Activated T-cell treated with anti-CD3 and anti-CD28 coated beads, Interleukin-2, amount 50 U/mL, for 72 hours (primary cell): ENCODE measurements around the gene PGGHG. TPM values are rescaled to one million over a fixed set of nuclear protein-coding genes. Genes with fewer than 3 reads are reported as not detected.

Experiments
- ATAC-seq, 2 donors: fragments of 150-1000 bp; cut with Tn5 transposase; replicated peaks in 1 of 2; 2 replicates each; pipeline ENCODE4 v1.10.0; 2021; ENCODE audit warnings: moderate library complexity in 2 of 2, mild to moderate bottlenecking in 1 of 2
- DNase-seq, 2 donors: peaks; one replicate each; pipeline ENCODE4 v3.0.0; 2021 to 2022; ENCODE audit warnings: mixed read lengths in 1 of 2
- H3K27ac Mint-ChIP-seq: one replicate; pipeline ENCODE4 v1.8.0; 2022; ENCODE audit warnings: mild to moderate bottlenecking, moderate library complexity, mixed read lengths
- H3K27me3 Mint-ChIP-seq: one replicate; pipeline ENCODE4 v1.8.0; 2022; ENCODE audit warnings: low read depth, mixed read lengths
- H3K36me3 Mint-ChIP-seq, 2 donors: one replicate each; pipeline ENCODE4 v1.8.0; 2022; ENCODE audit warnings: mixed read lengths in 2 of 2, mild to moderate bottlenecking in 1 of 2; ENCODE audit not compliant: insufficient read depth in 2 of 2
- H3K4me1 Mint-ChIP-seq: one replicate; pipeline ENCODE4 v1.8.0; 2022; ENCODE audit warnings: low read depth, mixed read lengths
- H3K4me3 Mint-ChIP-seq, 2 donors: one replicate each; pipeline ENCODE4 v1.8.0; 2022; ENCODE audit warnings: mild to moderate bottlenecking in 2 of 2, mixed read lengths in 2 of 2, moderate library complexity in 2 of 2
- H3K9me3 Mint-ChIP-seq, 2 donors: one replicate each; pipeline ENCODE4 v1.8.0; 2022; ENCODE audit warnings: mixed read lengths in 2 of 2
- total RNA-seq, 2 donors: library from RNA; stranded (reverse); gene quantifications; one replicate each; pipeline ENCODE4 v1.2.3, GENCODE V29; 2022

PGGHG gene
- total RNA-seq, 2 donors from 2014 or later: 161 to 273 TPM

DNA sequence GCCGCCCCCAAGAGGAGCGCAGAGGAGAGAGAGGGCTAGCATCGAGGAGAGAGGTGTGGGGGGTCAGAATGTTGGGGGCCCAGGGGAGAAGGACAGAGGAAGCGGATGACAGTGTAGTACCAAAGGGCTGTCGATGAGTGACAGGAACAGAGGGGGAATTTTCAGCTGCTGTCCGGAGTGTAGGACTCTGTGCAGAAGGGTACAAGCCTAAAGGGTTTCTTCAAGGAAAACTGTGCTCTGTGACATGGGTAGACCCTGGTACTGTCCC, 16.1 kb upstream of the PGGHG start:
- peaks cover 16 to 26% of the 10 kb centered on the region in 2 donors for H3K36me3 Mint-ChIP-seq
- H3K27me3 Mint-ChIP-seq: no peaks in the 10 kb centered on the region
- DNase-seq (no peak), ATAC-seq (no peak)
- no peak overlapping the region for H3K4me3 Mint-ChIP-seq
- peaks cover 4 to 8% of the 10 kb centered on the region in 2 donors for H3K9me3 Mint-ChIP-seq
- H3K27ac Mint-ChIP-seq: no peak overlapping the region
- peaks cover 39% of the 10 kb centered on the region for H3K4me1 Mint-ChIP-seq

DNA sequence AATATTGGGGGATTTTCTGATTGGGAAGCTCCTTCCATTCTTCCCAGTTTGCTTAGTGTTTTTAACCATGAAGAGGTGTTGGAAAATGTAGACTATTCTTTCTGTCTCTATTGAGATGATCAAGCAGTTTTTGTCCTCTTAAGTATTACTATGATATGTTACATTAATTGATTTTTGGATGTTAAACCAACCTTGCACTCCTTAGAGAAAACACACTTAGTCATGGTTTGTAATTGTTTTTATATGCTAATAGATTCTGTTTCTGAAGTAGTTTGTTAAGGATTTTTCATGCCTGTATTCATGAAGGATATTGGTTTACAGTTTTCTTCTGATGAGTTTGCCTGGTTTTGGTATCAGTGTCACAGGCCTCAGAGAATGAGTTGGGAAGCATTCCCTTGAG, 12.7 kb upstream of the PGGHG start:
- peaks cover 4 to 8% of the 10 kb centered on the region in 2 donors for H3K9me3 Mint-ChIP-seq
- ATAC-seq (no peak), DNase-seq (no peak)
- H3K4me1 Mint-ChIP-seq: peaks cover 31% of the 10 kb centered on the region
- H3K36me3 Mint-ChIP-seq: peaks cover 8 to 26% of the 10 kb centered on the region in 2 donors
- no peaks in the 10 kb centered on the region for H3K27me3 Mint-ChIP-seq
- no peak overlapping the region for H3K27ac Mint-ChIP-seq
- H3K4me3 Mint-ChIP-seq: peak overlapping the region in 1 of 2 donors; percentile 61

GRCh38 chr11:278001-278951, 10.7 kb upstream of the PGGHG start, which contains the start of gene NLRP6:
TSS of gene NLRP6 (plus strand) at chr11:278407. CDS start at chr11:278570, 163 bp downstream.
- Mint-ChIP-seq H3K9me3 (peaks cover 4 to 8% of the 10 kb centered on the region in 2 donors), H3K4me1 (peaks cover 52% of the 10 kb centered on the region), H3K27me3 (peaks cover 9% of the 10 kb centered on the region), H3K4me3 (peak within 1 kb of the TSS; percentile 81 to 94), H3K27ac (no peak within 1 kb of the TSS), H3K36me3 (peaks cover 8 to 30% of the 10 kb centered on the region in 2 donors)
- ATAC-seq (peak in 1 of 2 donors; percentile 10), DNase-seq (no peak)

- ATAC-seq (peak in 1 of 2 donors; percentile 38), DNase-seq (peak in 1 of 2 donors; percentile 46)
- Mint-ChIP-seq H3K9me3 (peaks cover 4 to 8% of the 10 kb centered on the region in 2 donors), H3K4me1 (peaks cover 57% of the 10 kb centered on the region), H3K4me3 (peak overlapping the region; percentile 81 to 94), H3K27ac (no peak overlapping the region), H3K36me3 (peaks cover 8 to 30% of the 10 kb centered on the region in 2 donors), H3K27me3 (peaks cover 9% of the 10 kb centered on the region)
Observed at GRCh38 chr11:279040-279965, 9.6 kb upstream of the PGGHG start.

- peaks cover 59% of the 10 kb centered on the region for H3K4me1 Mint-ChIP-seq
- ATAC-seq (peak; percentile 46 to 57), DNase-seq (peak; percentile 57 to 67)
- H3K4me3 Mint-ChIP-seq: peak overlapping the region; percentile 84 to 88
- H3K36me3 Mint-ChIP-seq: peaks cover 8 to 30% of the 10 kb centered on the region in 2 donors
- H3K9me3 Mint-ChIP-seq: peaks cover 4 to 8% of the 10 kb centered on the region in 2 donors
- H3K27me3 Mint-ChIP-seq: peaks cover 9% of the 10 kb centered on the region
- no peak overlapping the region for H3K27ac Mint-ChIP-seq
Observed at GRCh38 chr11:279966-280705, 8.8 kb upstream of the PGGHG start.

- ATAC-seq: peak; percentile 35 to 56
- peaks cover 4 to 8% of the 10 kb centered on the region in 2 donors for H3K9me3 Mint-ChIP-seq
- H3K36me3 Mint-ChIP-seq: peaks cover 8 to 26% of the 10 kb centered on the region in 2 donors
- peaks cover 9% of the 10 kb centered on the region for H3K27me3 Mint-ChIP-seq
- H3K27ac Mint-ChIP-seq: no peak overlapping the region
- peak; percentile 58 to 64 for DNase-seq
- peak overlapping the region; percentile 84 to 88 for H3K4me3 Mint-ChIP-seq
- H3K4me1 Mint-ChIP-seq: peaks cover 66% of the 10 kb centered on the region
Observed at GRCh38 chr11:280706-281485, 8.0 kb upstream of the PGGHG start.

DNA sequence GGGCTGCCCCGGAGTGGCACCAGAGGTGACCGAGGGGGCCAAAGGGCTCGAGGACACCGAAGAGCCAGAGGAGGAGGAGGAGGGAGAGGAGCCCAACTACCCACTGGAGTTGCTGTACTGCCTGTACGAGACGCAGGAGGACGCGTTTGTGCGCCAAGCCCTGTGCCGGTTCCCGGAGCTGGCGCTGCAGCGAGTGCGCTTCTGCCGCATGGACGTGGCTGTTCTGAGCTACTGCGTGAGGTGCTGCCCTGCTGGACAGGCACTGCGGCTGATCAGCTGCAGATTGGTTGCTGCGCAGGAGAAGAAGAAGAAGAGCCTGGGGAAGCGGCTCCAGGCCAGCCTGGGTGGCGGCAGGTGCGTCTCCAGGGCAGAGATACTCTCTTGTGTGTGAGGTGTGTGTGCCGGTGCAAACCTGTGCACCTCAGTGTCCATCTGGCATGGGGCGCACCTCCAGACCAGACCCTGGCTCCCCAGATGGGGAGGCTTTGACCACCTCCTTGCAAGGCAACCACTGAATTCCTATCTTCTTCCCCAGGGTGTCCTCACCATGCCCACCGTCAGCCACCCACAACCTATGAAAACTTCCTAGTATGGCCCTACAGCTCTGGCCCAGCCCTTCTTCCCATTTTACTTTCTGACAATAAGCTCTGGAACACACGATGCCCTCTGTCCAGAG, 7.3 kb upstream of the PGGHG start:
- ATAC-seq: peak in 1 of 2 donors; percentile 8

GRCh38 chr11:282171-282570, 6.8 kb upstream of the PGGHG start:
- DNase-seq (no peak), ATAC-seq (no peak)
- Mint-ChIP-seq H3K27ac (no peak overlapping the region), H3K4me3 (peak overlapping the region; percentile 84 to 88), H3K9me3 (no peaks in the 10 kb centered on the region), H3K27me3 (peaks cover 9% of the 10 kb centered on the region), H3K36me3 (peaks cover 4 to 15% of the 10 kb centered on the region in 2 donors), H3K4me1 (peaks cover 71% of the 10 kb centered on the region)

More for the DNA sequence above, 7.3 kb upstream of the PGGHG start:
- DNase-seq: no peak
- H3K4me1 Mint-ChIP-seq: peaks cover 71% of the 10 kb centered on the region
- no peak overlapping the region for H3K27ac Mint-ChIP-seq
- peaks cover 3% of the 10 kb centered on the region in 2 donors for H3K9me3 Mint-ChIP-seq
- peaks cover 9% of the 10 kb centered on the region for H3K27me3 Mint-ChIP-seq
- peaks cover 7 to 19% of the 10 kb centered on the region in 2 donors for H3K36me3 Mint-ChIP-seq
- H3K4me3 Mint-ChIP-seq: peak overlapping the region; percentile 84 to 88

DNA sequence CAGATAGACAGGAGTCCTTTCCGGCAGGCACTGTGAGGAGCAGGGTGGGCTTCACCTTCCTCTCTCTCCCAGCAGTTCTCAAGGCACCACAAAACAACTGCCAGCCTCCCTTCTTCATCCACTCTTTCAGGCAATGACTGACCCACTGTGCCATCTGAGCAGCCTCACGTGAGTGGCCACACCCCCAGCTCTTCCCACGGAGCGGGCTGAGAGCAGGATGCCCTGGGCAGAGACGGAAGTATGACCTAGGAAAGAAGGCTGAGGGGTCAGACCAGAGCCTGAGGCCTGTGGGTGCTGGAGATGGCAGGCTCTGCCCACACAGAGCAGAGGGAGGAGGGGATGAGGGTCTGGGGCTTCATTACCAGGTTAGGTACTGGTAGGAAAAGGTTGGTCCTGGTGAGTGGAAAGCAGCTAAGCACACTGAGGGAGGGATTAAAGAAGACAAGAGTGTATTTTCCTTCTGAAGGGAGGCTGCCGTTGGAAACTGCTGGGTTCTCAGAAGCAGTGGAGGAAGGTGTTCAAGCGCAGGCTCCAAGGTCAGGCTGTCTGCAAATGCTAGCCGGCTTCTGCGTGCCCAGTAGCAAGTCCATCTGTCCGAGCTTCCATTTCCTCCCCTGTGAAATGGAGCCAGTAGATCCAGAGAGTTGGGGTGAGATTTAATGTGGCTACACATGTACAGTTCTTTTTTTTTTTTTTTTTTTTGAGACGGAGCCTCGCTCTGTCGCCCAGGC, 6.1 kb upstream of the PGGHG start:
- no peak overlapping the region for H3K27ac Mint-ChIP-seq
- H3K9me3 Mint-ChIP-seq: no peaks in the 10 kb centered on the region
- H3K4me1 Mint-ChIP-seq: peaks cover 67% of the 10 kb centered on the region
- peaks cover 1 to 12% of the 10 kb centered on the region in 2 donors for H3K36me3 Mint-ChIP-seq
- H3K4me3 Mint-ChIP-seq: peak overlapping the region; percentile 84 to 88
- H3K27me3 Mint-ChIP-seq: peaks cover 9% of the 10 kb centered on the region
- DNase-seq (no peak), ATAC-seq (no peak)

DNA sequence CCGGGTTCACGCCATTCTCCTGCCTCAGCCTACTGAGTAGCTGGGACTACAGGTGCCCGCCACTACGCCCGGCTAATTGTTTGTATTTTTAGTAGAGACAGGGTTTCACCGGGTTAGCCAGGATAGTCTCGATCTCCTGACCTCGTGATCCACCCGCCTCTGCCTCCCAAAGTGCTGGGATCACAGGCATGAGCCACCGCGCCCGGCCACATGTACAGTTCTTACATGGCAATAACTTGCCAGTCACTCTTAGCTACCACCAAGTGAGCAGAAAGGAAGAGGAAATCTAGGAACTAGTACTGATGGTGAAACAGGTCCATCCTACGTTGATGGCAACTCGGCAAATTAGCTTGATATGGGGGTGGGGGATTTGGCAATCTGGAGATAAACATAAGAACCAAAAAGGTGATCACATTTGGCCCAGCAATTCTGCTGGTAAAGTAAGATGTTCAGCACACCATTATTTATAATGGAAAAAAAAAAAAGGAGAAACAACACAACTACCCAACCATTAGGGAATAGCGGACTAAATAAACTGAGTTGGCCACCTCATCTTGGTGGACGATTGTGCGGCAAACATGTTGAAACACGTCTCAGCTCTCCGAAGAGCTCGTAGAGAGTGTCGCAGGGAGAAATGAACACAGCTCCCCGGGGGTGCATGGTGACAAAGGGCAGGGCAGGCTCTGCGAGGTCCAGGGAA, 5.4 kb upstream of the PGGHG start:
- H3K27ac Mint-ChIP-seq: peak overlapping the region; percentile 29
- H3K4me1 Mint-ChIP-seq: peaks cover 59% of the 10 kb centered on the region
- H3K4me3 Mint-ChIP-seq: peak overlapping the region; percentile 32 to 84
- DNase-seq (no peak), ATAC-seq (no peak)
- H3K9me3 Mint-ChIP-seq: no peaks in the 10 kb centered on the region
- H3K27me3 Mint-ChIP-seq: peaks cover 9% of the 10 kb centered on the region
- peaks cover 5 to 16% of the 10 kb centered on the region in 2 donors for H3K36me3 Mint-ChIP-seq
